ENCODE measurements around the gene ADGB. TPM values are rescaled to one million over a fixed set of nuclear protein-coding genes. Genes with fewer than 3 reads are reported as not detected.

Gene ADGB
- total and polyA plus RNA-seq, 2 donors (not counting 1 experiment from before 2014, with no cell fraction given) = not detected

GRCh38 chr6:146582857-146583256 lies 15.9 kb upstream of the ADGB start:
- Histone ChIP-seq H3K27me3 (ENCODE audit: control insufficient read depth, insufficient read depth, low read length) (no peaks in the 10 kb centered on the region), H3K27ac (ENCODE audit: insufficient read depth, low read length) (no peak overlapping the region), H3K9ac (ENCODE audit: insufficient read depth, low read length) (no peak overlapping the region), H4K20me1 (ENCODE audit: control insufficient read depth, extremely low read depth, insufficient read depth, low read length) (no peaks in the 10 kb centered on the region), H3K9me3 (ENCODE audit: control insufficient read depth, insufficient read depth, low read depth, low read length) (no peaks in the 10 kb centered on the region), H3K79me2 (ENCODE audit: control insufficient read depth, insufficient read depth, low read length) (no peaks in the 10 kb centered on the region), H3K4me2 (ENCODE audit: extremely low read depth, insufficient read depth, low read length) (no peak overlapping the region), H3K4me1 (ENCODE audit: control insufficient read depth, extremely low read depth, insufficient read depth, low read length) (no peaks in the 10 kb centered on the region), H3K36me3 (ENCODE audit: control insufficient read depth, insufficient read depth, low read length) (no peaks in the 10 kb centered on the region), H2AFZ (ENCODE audit: low read length) (no peak overlapping the region), H3K4me3 (replicated peaks in 1 of 4; ENCODE audit: control extremely low read depth in 1 of 4, insufficient read depth in 1 of 4, low read depth in 3 of 4, low read length in 4 of 4) (no peak overlapping the region)
- peak; percentile 3 to 50 for DNase-seq (ENCODE audit: low read depth in 2 of 2)
- TF ChIP-seq CTCF (conservative IDR thresholded peaks at IDR 0.05 in 1 of 2, IDR thresholded peaks at IDR 0.05 in 1 of 2; ENCODE audit: low read depth in 1 of 2, low read length in 2 of 2) (no peak), EZH2 (IDR thresholded peaks at IDR 0.05; ENCODE audit: low read length, missing control alignments) (no peak)

GRCh38 chr6:146583966-146584365 lies 14.8 kb upstream of the ADGB start:
- Histone ChIP-seq H3K36me3 (ENCODE audit: control insufficient read depth, insufficient read depth, low read length) (no peaks in the 10 kb centered on the region), H3K4me3 (replicated peaks in 1 of 4; ENCODE audit: control extremely low read depth in 1 of 4, insufficient read depth in 1 of 4, low read depth in 3 of 4, low read length in 4 of 4) (no peak overlapping the region), H3K27ac (ENCODE audit: insufficient read depth, low read length) (no peak overlapping the region), H3K9me3 (ENCODE audit: control insufficient read depth, insufficient read depth, low read depth, low read length) (no peaks in the 10 kb centered on the region), H2AFZ (ENCODE audit: low read length) (no peak overlapping the region), H3K9ac (ENCODE audit: insufficient read depth, low read length) (no peak overlapping the region), H4K20me1 (ENCODE audit: control insufficient read depth, extremely low read depth, insufficient read depth, low read length) (no peaks in the 10 kb centered on the region), H3K27me3 (ENCODE audit: control insufficient read depth, insufficient read depth, low read length) (no peaks in the 10 kb centered on the region), H3K4me1 (ENCODE audit: control insufficient read depth, extremely low read depth, insufficient read depth, low read length) (no peaks in the 10 kb centered on the region), H3K79me2 (ENCODE audit: control insufficient read depth, insufficient read depth, low read length) (no peaks in the 10 kb centered on the region), H3K4me2 (ENCODE audit: extremely low read depth, insufficient read depth, low read length) (no peak overlapping the region)
- DNase-seq (ENCODE audit: low read depth in 2 of 2) = no peak
- TF ChIP-seq CTCF (conservative IDR thresholded peaks at IDR 0.05 in 1 of 2, IDR thresholded peaks at IDR 0.05 in 1 of 2; ENCODE audit: low read depth in 1 of 2, low read length in 2 of 2) (no peak), EZH2 (IDR thresholded peaks at IDR 0.05; ENCODE audit: low read length, missing control alignments) (no peak)

- TF ChIP-seq CTCF (conservative IDR thresholded peaks at IDR 0.05 in 1 of 2, IDR thresholded peaks at IDR 0.05 in 1 of 2; ENCODE audit: low read depth in 1 of 2, low read length in 2 of 2) (no peak), EZH2 (IDR thresholded peaks at IDR 0.05; ENCODE audit: low read length, missing control alignments) (no peak)
- H3K79me2 ChIP-seq (ENCODE audit: control insufficient read depth, insufficient read depth, low read length) = no peaks in the 10 kb centered on the region
- H3K36me3 ChIP-seq (ENCODE audit: control insufficient read depth, insufficient read depth, low read length) = no peaks in the 10 kb centered on the region
- no peaks in the 10 kb centered on the region for H4K20me1 ChIP-seq (ENCODE audit: control insufficient read depth, extremely low read depth, insufficient read depth, low read length)
- H3K27me3 ChIP-seq (ENCODE audit: control insufficient read depth, insufficient read depth, low read length) = no peaks in the 10 kb centered on the region
- H3K4me1 ChIP-seq (ENCODE audit: control insufficient read depth, extremely low read depth, insufficient read depth, low read length) = no peaks in the 10 kb centered on the region
- no peak for DNase-seq (ENCODE audit: low read depth in 2 of 2)
- no peak overlapping the region for H3K27ac ChIP-seq (ENCODE audit: insufficient read depth, low read length)
- H2AFZ ChIP-seq (ENCODE audit: low read length) = no peak overlapping the region
- H3K4me3 ChIP-seq (replicated peaks in 1 of 4; ENCODE audit: control extremely low read depth in 1 of 4, insufficient read depth in 1 of 4, low read depth in 3 of 4, low read length in 4 of 4) = no peak overlapping the region
- H3K9ac ChIP-seq (ENCODE audit: insufficient read depth, low read length) = no peak overlapping the region
- H3K9me3 ChIP-seq (ENCODE audit: control insufficient read depth, insufficient read depth, low read depth, low read length) = no peaks in the 10 kb centered on the region
- no peak overlapping the region for H3K4me2 ChIP-seq (ENCODE audit: extremely low read depth, insufficient read depth, low read length)
Observed at GRCh38 chr6:146587459-146587858, 11.3 kb upstream of the ADGB start.

Measured in fibroblast of lung (primary cell).